ENCODE results near the gene PCLO. TPM values are rescaled to one million over a fixed set of nuclear protein-coding genes. Genes with fewer than 3 reads are reported as not detected.
A peak's percentile ranks its signal among the peaks of the same experiment; 100 is the strongest.

Gene PCLO
- total RNA-seq, 4 donors from 2014 or later, result 11.8 to 40.4 (median 26.1) TPM

DNA sequence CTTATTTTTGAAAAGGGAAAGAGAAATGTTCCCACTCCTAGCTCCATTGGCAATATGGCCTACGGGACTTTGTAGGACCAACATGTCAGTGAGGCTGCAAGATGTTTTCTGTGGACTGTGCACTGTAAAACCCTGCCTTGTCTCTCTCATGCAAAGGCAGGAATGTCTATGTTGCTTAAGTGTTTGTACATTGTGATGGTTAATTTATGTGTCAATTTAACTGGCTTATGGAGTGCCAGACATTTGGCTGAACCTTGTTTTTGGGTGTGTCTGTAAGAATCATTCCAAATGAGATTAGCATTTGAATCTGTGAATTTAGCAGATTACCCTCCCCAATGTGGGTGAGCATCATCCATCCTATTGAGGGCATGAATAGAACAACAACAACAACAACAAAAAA is 4.1 kb upstream of the PCLO start:
- TF ChIP-seq, protein P1, sequence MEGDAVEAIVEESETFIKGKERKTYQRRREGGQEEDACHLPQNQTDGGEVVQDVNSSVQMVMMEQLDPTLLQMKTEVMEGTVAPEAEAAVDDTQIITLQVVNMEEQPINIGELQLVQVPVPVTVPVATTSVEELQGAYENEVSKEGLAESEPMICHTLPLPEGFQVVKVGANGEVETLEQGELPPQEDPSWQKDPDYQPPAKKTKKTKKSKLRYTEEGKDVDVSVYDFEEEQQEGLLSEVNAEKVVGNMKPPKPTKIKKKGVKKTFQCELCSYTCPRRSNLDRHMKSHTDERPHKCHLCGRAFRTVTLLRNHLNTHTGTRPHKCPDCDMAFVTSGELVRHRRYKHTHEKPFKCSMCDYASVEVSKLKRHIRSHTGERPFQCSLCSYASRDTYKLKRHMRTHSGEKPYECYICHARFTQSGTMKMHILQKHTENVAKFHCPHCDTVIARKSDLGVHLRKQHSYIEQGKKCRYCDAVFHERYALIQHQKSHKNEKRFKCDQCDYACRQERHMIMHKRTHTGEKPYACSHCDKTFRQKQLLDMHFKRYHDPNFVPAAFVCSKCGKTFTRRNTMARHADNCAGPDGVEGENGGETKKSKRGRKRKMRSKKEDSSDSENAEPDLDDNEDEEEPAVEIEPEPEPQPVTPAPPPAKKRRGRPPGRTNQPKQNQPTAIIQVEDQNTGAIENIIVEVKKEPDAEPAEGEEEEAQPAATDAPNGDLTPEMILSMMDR (IDR thresholded peaks at IDR 0.05), result no peak
- no peak for TF ChIP-seq POLR2A (IDR thresholded peaks at IDR 0.05)
- Histone ChIP-seq H3K4me3 (replicated peaks in 1 of 3) (no peak overlapping the region), H3K27ac (no peak overlapping the region), H3K9me3 (no peaks in the 10 kb centered on the region), H3K4me1 (no peaks in the 10 kb centered on the region), H3K36me3 (no peaks in the 10 kb centered on the region), H3K27me3 (no peaks in the 10 kb centered on the region)
- 86 to 89% methylated on average over 1 of the region's 1 CpG for WGBS, 2 donors
- DNase-seq, result no peak
- intact Hi-C loops (cut with DNase I), result no loop called here

- peak overlapping the region; percentile 76 to 87 (median 80) for H3K27ac ChIP-seq
Observed at GRCh38 chr7:83161899-83162401, 734 bp downstream of the PCLO start.

DNA sequence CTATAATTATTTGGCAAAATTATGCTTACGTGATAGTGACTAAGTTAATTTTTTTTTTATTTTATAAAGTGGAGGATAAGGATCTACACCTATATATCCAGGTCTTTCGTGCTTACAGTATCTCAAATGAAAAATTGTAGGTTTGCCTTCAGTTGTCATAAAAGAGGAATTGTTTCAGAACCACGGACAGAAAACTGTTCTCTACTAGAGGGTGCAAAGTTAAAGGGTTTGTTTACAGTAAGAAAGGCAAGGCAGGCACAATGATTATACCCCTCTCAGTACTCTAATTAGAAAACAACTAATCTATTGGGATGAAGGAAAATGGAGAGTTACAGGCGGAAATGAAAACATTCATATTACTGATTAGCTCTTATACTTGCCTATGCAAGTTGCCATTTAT is 1.5 kb downstream of the PCLO start:
- no peak for DNase-seq
- intact Hi-C loops (cut with DNase I), result no loop called here
- TF ChIP-seq, protein P1 (IDR thresholded peaks at IDR 0.05), result no peak
- TF ChIP-seq POLR2A (IDR thresholded peaks at IDR 0.05), result no peak

More at GRCh38 chr7:83161899-83162401, 734 bp downstream of the PCLO start:
- no peaks in the 10 kb centered on the region for H3K4me1 ChIP-seq
- H3K27me3 ChIP-seq, result no peaks in the 10 kb centered on the region
- H3K9me3 ChIP-seq, result no peaks in the 10 kb centered on the region
- intact Hi-C loops (cut with DNase I), result no loop called here
- H3K36me3 ChIP-seq, result no peaks in the 10 kb centered on the region
- no peak for DNase-seq
- WGBS, 2 donors, result 1% methylated on average over 12 to 16 of the region's 17 CpGs
- no peak for TF ChIP-seq POLR2A (IDR thresholded peaks at IDR 0.05)
- TF ChIP-seq, protein P1 (IDR thresholded peaks at IDR 0.05), result no peak
- H3K4me3 ChIP-seq (replicated peaks in 1 of 3), result peak overlapping the region; percentile 56 to 82 (median 79)

DNA sequence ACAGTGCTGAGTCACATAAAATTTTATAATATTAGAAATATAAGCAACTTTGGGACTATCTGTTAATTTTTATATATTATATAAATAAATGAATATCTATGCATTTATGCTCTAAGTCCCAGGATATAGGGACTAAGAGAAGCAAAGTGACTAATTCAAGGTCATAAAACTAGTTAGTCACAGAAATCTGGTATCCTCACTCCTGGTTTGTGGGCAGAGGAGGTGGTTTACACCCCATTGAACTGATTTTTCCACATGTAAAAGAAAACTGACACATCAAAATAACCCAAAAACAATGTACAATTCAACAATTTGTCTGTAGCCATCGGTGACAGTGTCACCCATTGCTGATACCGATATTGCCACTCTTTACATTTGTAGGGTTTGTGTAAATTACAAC is 3.0 kb downstream of the PCLO start:
- no peak for TF ChIP-seq POLR2A (IDR thresholded peaks at IDR 0.05)
- TF ChIP-seq, protein P1 (IDR thresholded peaks at IDR 0.05), result no peak
- Histone ChIP-seq H3K9me3 (no peaks in the 10 kb centered on the region), H3K27ac (no peak overlapping the region), H3K27me3 (no peaks in the 10 kb centered on the region), H3K4me3 (replicated peaks in 1 of 3) (no peak overlapping the region), H3K36me3 (no peaks in the 10 kb centered on the region), H3K4me1 (no peaks in the 10 kb centered on the region)
- WGBS, 2 donors, result 93 to 96% methylated on average over 2 of the region's 2 CpGs
- DNase-seq, result no peak
- intact Hi-C loops (cut with DNase I), result no loop called here

More for the DNA sequence above, 1.5 kb downstream of the PCLO start:
- no peaks in the 10 kb centered on the region for H3K27me3 ChIP-seq
- no peaks in the 10 kb centered on the region for H3K9me3 ChIP-seq
- H3K27ac ChIP-seq, result no peak overlapping the region
- WGBS, 2 donors, result 57 to 62% methylated on average over 4 of the region's 4 CpGs
- no peaks in the 10 kb centered on the region for H3K36me3 ChIP-seq
- no peak overlapping the region for H3K4me3 ChIP-seq (replicated peaks in 1 of 3)
- no peaks in the 10 kb centered on the region for H3K4me1 ChIP-seq

- WGBS, 2 donors, result 90% methylated on average over 3 of the region's 3 CpGs
- Histone ChIP-seq H3K4me3 (replicated peaks in 1 of 3) (no peak overlapping the region), H3K4me1 (no peaks in the 10 kb centered on the region), H3K27ac (no peak overlapping the region), H3K27me3 (no peaks in the 10 kb centered on the region), H3K9me3 (no peaks in the 10 kb centered on the region), H3K36me3 (no peaks in the 10 kb centered on the region)
- intact Hi-C loops (cut with DNase I), result no loop called here
- TF ChIP-seq POLR2A (IDR thresholded peaks at IDR 0.05), result no peak
- TF ChIP-seq, protein P1 (IDR thresholded peaks at IDR 0.05), result no peak
- DNase-seq, result no peak
Observed at GRCh38 chr7:83156006-83156405, 6.7 kb downstream of the PCLO start.
